ENCODE results near the gene NPBWR2. TPM values are rescaled to one million over a fixed set of nuclear protein-coding genes. Genes with fewer than 3 reads are reported as not detected.

NPBWR2 gene
- polyA plus RNA-seq, 1 of the 3 experiments (the other 2 are of a cell fraction) = not detected

GRCh38 chr20:64130271-64130670 lies 22.9 kb upstream of the NPBWR2 start:
- Histone ChIP-seq H3K4me3 (ENCODE audit: low read depth in 2 of 2, low read length in 1 of 2) (no peak overlapping the region), H3K27ac (ENCODE audit: low read depth in 2 of 2, low read length in 1 of 2) (no peak overlapping the region), H3K27me3 (ENCODE audit: insufficient read depth) (no peaks in the 10 kb centered on the region), H3K9me2 (no peaks in the 10 kb centered on the region), H3K36me3 (replicated peaks in 1 of 2; ENCODE audit: control insufficient read depth in 1 of 2, insufficient read depth in 2 of 2, low read length in 1 of 2) (no peaks in the 10 kb centered on the region), H4K20me1 (ENCODE audit: insufficient read depth) (no peaks in the 10 kb centered on the region), H3K79me2 (ENCODE audit: insufficient read depth) (no peaks in the 10 kb centered on the region), H2AFZ (ENCODE audit: low read depth) (no peak overlapping the region), H3K9me3 (no peaks in the 10 kb centered on the region), H3K4me1 (ENCODE audit: control insufficient read depth in 1 of 2, insufficient read depth in 2 of 2, low read depth in 1 of 2, low read length in 1 of 2) (peaks cover 0 to 4% of the 10 kb centered on the region in 2 experiments; a peak in 1 of 4 replicates), H3F3A (replicated peaks; ENCODE audit: insufficient read depth) (no peaks in the 10 kb centered on the region), H3K9ac (no peak overlapping the region), H3K4me2 (no peak overlapping the region)
- TF ChIP-seq NFIC (IDR thresholded peaks at IDR 0.05; ENCODE audit: borderline replicate concordance) (no peak), IRF3 (IDR thresholded peaks at IDR 0.05; ENCODE audit: low read depth, low read length) (no peak), CHD2 (IDR thresholded peaks at IDR 0.05; ENCODE audit: low read length, partially characterized antibody) (no peak), SIN3A (IDR thresholded peaks at IDR 0.05; ENCODE audit: borderline replicate concordance, low read depth, low read length) (no peak), MXI1 (IDR thresholded peaks at IDR 0.05; ENCODE audit: low read depth, low read length) (no peak), CTCF (IDR thresholded peaks at IDR 0.05) (no peak), JUND (IDR thresholded peaks at IDR 0.05) (no peak), RXRA (IDR thresholded peaks at IDR 0.05; ENCODE audit: borderline replicate concordance, low read depth) (no peak), SMC3 (IDR thresholded peaks at IDR 0.05; ENCODE audit: low read depth, low read length) (no peak), FOXJ3 (CRISPR knock-in tag; IDR thresholded peaks at IDR 0.05) (no peak), USF2 (IDR thresholded peaks at IDR 0.05; ENCODE audit: borderline replicate concordance, low read depth, low read length) (no peak), EZH2phosphoT487 (IDR thresholded peaks at IDR 0.05; ENCODE audit: borderline replicate concordance, low read depth) (no peak), GATA2 (CRISPR knock-in tag; IDR thresholded peaks at IDR 0.05) (no peak), ZBTB33 (IDR thresholded peaks at IDR 0.05; ENCODE audit: borderline replicate concordance, low read depth) (no peak), REST (IDR thresholded peaks at IDR 0.05; ENCODE audit: low read depth, low read length) (no peak), POLR2AphosphoS5 (IDR thresholded peaks at IDR 0.05; ENCODE audit: low read depth, low read length) (no peak), PBX3 (IDR thresholded peaks at IDR 0.05) (no peak), MEF2A (IDR thresholded peaks at IDR 0.05; ENCODE audit: borderline replicate concordance, low read depth) (no peak), TAF1 (IDR thresholded peaks at IDR 0.05; ENCODE audit: borderline replicate concordance, low read depth, low read length) (no peak), TEAD4 (IDR thresholded peaks at IDR 0.05; ENCODE audit: borderline replicate concordance, insufficient read depth) (no peak)
- no peak for DNase-seq
- 50% methylated on average over 5 of the region's 5 CpGs for WGBS (ENCODE audit: low lambda C conversion rate)
- POLR2A ChIA-PET = no interaction called here
- CTCF ChIA-PET = no interaction called here

All from SK-N-SH (cell line).